SK-N-SH (cell line): ENCODE data around the gene SELENOH.

Source experiments
- EZH2phosphoT487 ChIP-seq: fragments of 200-600 bp; sonication (generic); IDR thresholded peaks from 2 replicates; pipeline ENCODE4 v1.6.1; 2017; ENCODE audit warnings: low read depth, mixed run types, mild to moderate bottlenecking, antibody characterized with exemption, moderate library complexity, borderline replicate concordance
- MEF2A ChIP-seq: IDR thresholded peaks from 2 replicates; pipeline ENCODE4 v1.4.0; 2012; ENCODE audit warnings: low read depth, borderline replicate concordance
- POLR2AphosphoS5 ChIP-seq: IDR thresholded peaks from 2 replicates; pipeline ENCODE4 v1.6.1; 2012; ENCODE audit warnings: low read depth, low read length
- RCOR1 ChIP-seq: fragments of 150-350 bp; IDR thresholded peaks from 2 replicates; pipeline ENCODE4 v1.6.1; 2017; ENCODE audit warnings: antibody characterized with exemption, low read length
- TF ChIP-seq, protein P1 (sequence below): fragments of 200-600 bp; sonication (generic); IDR thresholded peaks from 2 replicates; pipeline ENCODE4 v1.6.1; 2017; ENCODE audit warnings: antibody characterized with exemption, mild to moderate bottlenecking, moderate library complexity
- TF ChIP-seq, protein P2 (sequence below): IDR thresholded peaks from 2 replicates; pipeline ENCODE4 v1.4.0; 2012; ENCODE audit warnings: low read depth

GRCh38 chr11:57788703-57789088 is 47.4 kb downstream of the SELENOH start:
- no peak for TF ChIP-seq RCOR1
- no peak for TF ChIP-seq POLR2AphosphoS5
- TF ChIP-seq, protein P1, sequence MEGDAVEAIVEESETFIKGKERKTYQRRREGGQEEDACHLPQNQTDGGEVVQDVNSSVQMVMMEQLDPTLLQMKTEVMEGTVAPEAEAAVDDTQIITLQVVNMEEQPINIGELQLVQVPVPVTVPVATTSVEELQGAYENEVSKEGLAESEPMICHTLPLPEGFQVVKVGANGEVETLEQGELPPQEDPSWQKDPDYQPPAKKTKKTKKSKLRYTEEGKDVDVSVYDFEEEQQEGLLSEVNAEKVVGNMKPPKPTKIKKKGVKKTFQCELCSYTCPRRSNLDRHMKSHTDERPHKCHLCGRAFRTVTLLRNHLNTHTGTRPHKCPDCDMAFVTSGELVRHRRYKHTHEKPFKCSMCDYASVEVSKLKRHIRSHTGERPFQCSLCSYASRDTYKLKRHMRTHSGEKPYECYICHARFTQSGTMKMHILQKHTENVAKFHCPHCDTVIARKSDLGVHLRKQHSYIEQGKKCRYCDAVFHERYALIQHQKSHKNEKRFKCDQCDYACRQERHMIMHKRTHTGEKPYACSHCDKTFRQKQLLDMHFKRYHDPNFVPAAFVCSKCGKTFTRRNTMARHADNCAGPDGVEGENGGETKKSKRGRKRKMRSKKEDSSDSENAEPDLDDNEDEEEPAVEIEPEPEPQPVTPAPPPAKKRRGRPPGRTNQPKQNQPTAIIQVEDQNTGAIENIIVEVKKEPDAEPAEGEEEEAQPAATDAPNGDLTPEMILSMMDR: no peak
- TF ChIP-seq, protein P2, sequence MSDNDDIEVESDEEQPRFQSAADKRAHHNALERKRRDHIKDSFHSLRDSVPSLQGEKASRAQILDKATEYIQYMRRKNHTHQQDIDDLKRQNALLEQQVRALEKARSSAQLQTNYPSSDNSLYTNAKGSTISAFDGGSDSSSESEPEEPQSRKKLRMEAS: no peak
- no peak for TF ChIP-seq EZH2phosphoT487
- TF ChIP-seq MEF2A: no peak
